GOT3 (cell line): ENCODE data around the gene PSMD14.

Source experiments
- DNase-seq: peaks from one replicate; lab custom pipeline; 2025; ENCODE audit warnings: mixed read lengths; lab: John Stamatoyannopoulos, UW

Gene PSMD14

GRCh38 chr2:161384864-161385263 is 76.6 kb downstream of the PSMD14 start:
- DNase-seq = no peak

- DNase-seq = no peak
Observed at GRCh38 chr2:161386228-161386824, 78.1 kb downstream of the PSMD14 start.

GRCh38 chr2:161388146-161388779 is 80.0 kb downstream of the PSMD14 start:
- DNase-seq = no peak

GRCh38 chr2:161391737-161392506 is 83.7 kb downstream of the PSMD14 start:
- DNase-seq = no peak

DNA sequence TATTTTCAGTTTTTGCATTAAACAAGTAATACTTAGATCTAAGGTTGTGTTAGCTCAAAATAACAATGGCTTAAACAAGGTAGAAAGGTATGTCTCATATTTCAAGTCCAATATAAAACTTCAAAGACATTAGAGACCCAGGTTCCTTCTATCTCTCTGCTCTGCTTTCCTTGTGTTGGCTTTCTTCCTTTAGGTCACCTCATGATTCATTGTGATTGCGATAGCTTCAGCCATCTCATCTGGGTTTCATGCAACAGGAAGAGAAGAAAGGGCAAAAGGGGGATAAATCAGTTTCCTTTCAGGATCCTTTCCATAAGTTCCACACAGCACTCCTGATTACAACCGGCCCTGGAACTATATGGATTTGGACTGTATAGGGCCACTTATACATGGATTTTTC is 91.9 kb downstream of the PSMD14 start:
- DNase-seq = no peak

DNA sequence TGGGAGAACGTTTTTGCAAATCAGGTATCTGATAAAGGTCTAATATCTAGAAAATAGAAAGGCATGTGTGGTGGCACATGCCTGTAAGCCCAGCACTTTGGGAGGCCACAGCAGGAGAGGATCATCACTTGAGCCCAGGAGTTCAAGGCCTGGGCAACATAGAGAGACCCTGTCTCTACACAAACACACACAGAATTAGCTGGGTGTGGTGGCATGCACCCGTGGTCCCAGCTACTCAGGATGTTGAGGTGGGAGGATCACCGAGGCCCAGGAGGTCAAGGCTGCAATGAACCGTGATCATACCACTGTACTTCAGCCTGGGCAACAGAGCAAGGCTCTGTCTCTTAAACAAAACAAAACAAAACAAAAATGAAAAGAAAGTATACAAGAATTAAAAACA is 94.1 kb downstream of the PSMD14 start:
- DNase-seq = no peak

DNA sequence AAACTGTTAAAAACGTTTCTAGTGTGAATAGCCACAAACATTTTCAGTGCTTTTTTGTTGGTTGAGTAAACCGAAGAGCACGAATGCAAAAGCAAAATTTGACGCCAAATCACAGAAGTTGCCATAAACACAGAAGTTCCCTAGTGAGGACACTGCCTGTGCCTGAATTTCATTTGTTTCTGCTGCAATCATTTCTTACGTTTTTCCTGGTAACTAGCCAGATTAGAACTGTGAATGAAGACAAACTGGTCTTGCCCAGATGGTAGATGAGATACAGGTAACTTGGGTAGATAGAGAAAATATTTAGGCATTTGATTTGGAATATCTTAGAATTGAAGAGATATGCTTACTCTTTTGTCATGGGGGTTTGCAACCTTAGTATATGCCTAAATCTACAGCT is 98.1 kb downstream of the PSMD14 start:
- DNase-seq = no peak

DNA sequence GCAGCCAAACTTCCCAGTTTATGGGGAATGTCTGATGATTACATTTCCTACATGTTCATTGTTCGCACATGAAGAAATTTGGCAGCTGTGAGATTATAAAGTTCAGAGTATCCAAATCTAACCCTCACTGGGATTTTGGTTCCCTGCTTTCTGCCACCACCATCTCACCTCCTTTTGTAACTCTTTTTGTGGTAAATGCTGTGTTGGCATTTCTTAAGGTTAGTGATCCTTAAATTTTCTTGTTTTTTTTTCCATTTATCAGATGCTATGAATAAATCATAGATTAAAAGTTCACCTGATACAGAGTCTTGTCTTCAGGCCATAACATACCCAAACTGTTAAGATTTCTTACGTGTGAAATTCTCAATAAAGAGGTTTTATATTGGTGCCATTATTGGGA is 99.4 kb downstream of the PSMD14 start:
- DNase-seq = no peak

- no peak for DNase-seq
Observed at GRCh38 chr2:161409308-161409907, 101.2 kb downstream of the PSMD14 start.

GRCh38 chr2:161412346-161412745 is 104.1 kb downstream of the PSMD14 start:
- no peak for DNase-seq

GRCh38 chr2:161414042-161415033 is 106.1 kb downstream of the PSMD14 start:
- DNase-seq = no peak

GRCh38 chr2:161415034-161415986 is 107.1 kb downstream of the PSMD14 start:
- no peak for DNase-seq

GRCh38 chr2:161415987-161416707 is 107.9 kb downstream of the PSMD14 start, which contains the start of gene TBR1:
Gene TBR1 (plus strand): TSS chr2:161416297. CDS start chr2:161416411, 114 bp downstream.
- no peak for DNase-seq

- no peak for DNase-seq
Observed at GRCh38 chr2:161416708-161417437, 108.6 kb downstream of the PSMD14 start.

- no peak for DNase-seq
Observed at GRCh38 chr2:161417438-161418274, 109.4 kb downstream of the PSMD14 start.

DNA sequence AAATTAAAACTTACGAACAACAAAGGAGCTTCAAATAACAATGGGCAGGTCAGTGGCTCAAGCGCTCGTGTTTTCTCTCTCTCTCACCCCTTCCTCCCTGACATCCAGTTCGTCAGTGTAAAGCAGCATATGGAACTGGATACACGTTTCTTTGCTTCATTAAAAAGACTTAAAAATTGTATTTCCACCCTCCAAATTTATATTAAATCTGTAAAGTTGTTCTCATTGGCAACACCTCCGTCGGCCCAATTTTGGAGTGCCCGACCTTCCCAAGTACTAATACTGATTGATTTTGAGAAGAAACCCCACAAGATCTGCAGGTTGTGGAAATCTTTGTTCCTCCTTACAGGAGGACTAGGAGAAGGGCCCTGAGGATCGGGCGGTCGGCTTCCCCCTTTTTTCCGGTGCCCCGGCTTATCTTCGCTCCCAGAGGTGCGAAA is 110.1 kb downstream of the PSMD14 start:
- DNase-seq = no peak

GRCh38 chr2:161418715-161419637 is 110.8 kb downstream of the PSMD14 start:
- DNase-seq = no peak
